Smooth muscle cell (in vitro differentiated cells): ENCODE data around the gene SEC24D. TPM values are rescaled to one million over a fixed set of nuclear protein-coding genes. Genes with fewer than 3 reads are reported as not detected.

ENCODE experiments used
- DNase-seq: peaks from one replicate; lab custom pipeline; 2025; ENCODE audit not compliant: unreplicated experiment; lab: John Stamatoyannopoulos, UW
- H2AFZ ChIP-seq: fragments of 200-600 bp; sonication (generic); 2 replicates; pipeline ENCODE4 v1.6.0; 2016; ENCODE audit warnings: antibody characterized with exemption, low read depth, mild to moderate bottlenecking
- H3F3A ChIP-seq: fragments of 200-600 bp; sonication (generic); 2 replicates; pipeline ENCODE4 v1.6.0; 2017; ENCODE audit warnings: antibody characterized with exemption, low read depth
- H3K27ac ChIP-seq: fragments of 200-600 bp; sonication (generic); 2 replicates; pipeline ENCODE4 v1.5.1; 2016; ENCODE audit warnings: low read depth, mild to moderate bottlenecking
- H3K27me3 ChIP-seq: fragments of 200-600 bp; sonication (generic); 2 replicates; pipeline ENCODE4 v1.6.1; 2016; ENCODE audit warnings: low read depth, mild to moderate bottlenecking
- H3K36me3 ChIP-seq: fragments of 200-600 bp; sonication (generic); 2 replicates; pipeline ENCODE4 v1.5.1; 2016; ENCODE audit warnings: low read depth
- H3K4me1 ChIP-seq: fragments of 200-600 bp; sonication (generic); 2 replicates; pipeline ENCODE4 v1.5.1; 2016; ENCODE audit warnings: low read depth
- H3K4me2 ChIP-seq: fragments of 200-600 bp; sonication (generic); 2 replicates; pipeline ENCODE4 v1.6.0; 2016; ENCODE audit warnings: mild to moderate bottlenecking
- H3K4me3 ChIP-seq: fragments of 200-600 bp; sonication (generic); 2 replicates; pipeline ENCODE4 v1.5.1; 2016; ENCODE audit warnings: mild to moderate bottlenecking
- H3K79me2 ChIP-seq: fragments of 200-600 bp; sonication (generic); 2 replicates; pipeline ENCODE4 v1.6.0; 2016; ENCODE audit warnings: low read depth, mild to moderate bottlenecking
- H3K9ac ChIP-seq: fragments of 200-600 bp; sonication (generic); 2 replicates; pipeline ENCODE4 v1.6.0; 2016; ENCODE audit warnings: low read depth
- H3K9me3 ChIP-seq: fragments of 200-600 bp; sonication (generic); replicated peaks from 2 replicates; pipeline ENCODE4 v1.5.1; 2016; ENCODE audit warnings: low read depth
- H4K20me1 ChIP-seq: fragments of 200-600 bp; sonication (generic); 2 replicates; pipeline ENCODE4 v1.6.0; 2016; ENCODE audit warnings: low read depth
- CTCF ChIP-seq: fragments of 200-600 bp; sonication (generic); IDR thresholded peaks from 2 replicates; pipeline ENCODE4 v1.5.1; 2017; ENCODE audit warnings: borderline replicate concordance, mild to moderate bottlenecking, antibody characterized with exemption; ENCODE audit not compliant: insufficient read depth, poor library complexity, severe bottlenecking
- WGBS: methylation state at CpG from one replicate; pipeline ENCODE4 v1.1.7; 2016; ENCODE audit warnings: low lambda C conversion rate; 5-methylcytosine and 5-hydroxymethylcytosine counted together
- polyA plus RNA-seq: library from polyadenylated mRNA; unstranded; fragments of >200 nt; fragmentation: Nextera tagmentation; extraction: Ambion mirVana; gene quantifications from 2 replicates; pipeline ENCODE4 v1.2.1, GENCODE V29; 2016
- total RNA-seq: library from RNA; depleted of rRNA; stranded (reverse); fragments of >200 nt; gene quantifications from 2 replicates; pipeline ENCODE4 v1.2.3, GENCODE V29; 2014

Gene SEC24D
- total and polyA plus RNA-seq, 2 experiments from 2014 or later = 163 to 237 TPM

- 77% methylated on average over 3 of the region's 3 CpGs for WGBS
- no peak for TF ChIP-seq CTCF
- Histone ChIP-seq H3K36me3 (no peaks in the 10 kb centered on the region), H3K4me3 (no peak overlapping the region), H3K79me2 (peaks cover 15% of the 10 kb centered on the region), H4K20me1 (peaks cover 3% of the 10 kb centered on the region), H3K27me3 (no peaks in the 10 kb centered on the region), H3K4me1 (peaks cover 5% of the 10 kb centered on the region), H3K27ac (no peak overlapping the region), H2AFZ (no peak overlapping the region), H3K9me3 (no peaks in the 10 kb centered on the region), H3F3A (peaks cover 5% of the 10 kb centered on the region), H3K4me2 (no peak overlapping the region), H3K9ac (no peak overlapping the region)
- no peak for DNase-seq
These were observed 3.4 kb upstream of the SEC24D start for GRCh38 chr4:118839221-118839927.

GRCh38 chr4:118837121-118837507, 1.2 kb upstream of the SEC24D start:
- peak overlapping the region; percentile 99 for H3K4me2 ChIP-seq
- no peak overlapping the region for H3K4me3 ChIP-seq
- no peaks in the 10 kb centered on the region for H3K27me3 ChIP-seq
- H4K20me1 ChIP-seq = peaks cover 25% of the 10 kb centered on the region
- H3K36me3 ChIP-seq = peaks cover 8% of the 10 kb centered on the region
- H3K79me2 ChIP-seq = peaks cover 38% of the 10 kb centered on the region
- H3K4me1 ChIP-seq = peaks cover 18% of the 10 kb centered on the region
- H3K9me3 ChIP-seq = no peaks in the 10 kb centered on the region
- TF ChIP-seq CTCF = no peak
- no peak for DNase-seq
- no peak overlapping the region for H2AFZ ChIP-seq
- H3F3A ChIP-seq = peaks cover 14% of the 10 kb centered on the region
- peak overlapping the region; percentile 100 for H3K9ac ChIP-seq
- WGBS = 71% methylated on average over 4 of the region's 4 CpGs
- H3K27ac ChIP-seq = peak overlapping the region; percentile 100

GRCh38 chr4:118836301-118837120, 585 bp upstream of the SEC24D start:
- Histone ChIP-seq H3K4me2 (peak overlapping the region; percentile 99), H3K27ac (peak overlapping the region; percentile 100), H3K4me1 (peaks cover 18% of the 10 kb centered on the region), H3F3A (peaks cover 14% of the 10 kb centered on the region), H3K79me2 (peaks cover 44% of the 10 kb centered on the region), H3K9ac (peak overlapping the region; percentile 100), H3K9me3 (no peaks in the 10 kb centered on the region), H4K20me1 (peaks cover 31% of the 10 kb centered on the region), H3K4me3 (peak overlapping the region; percentile 99), H3K36me3 (peaks cover 10% of the 10 kb centered on the region), H3K27me3 (no peaks in the 10 kb centered on the region), H2AFZ (peak overlapping the region; percentile 99)
- DNase-seq = peak; percentile 27
- no peak for TF ChIP-seq CTCF
- 4% methylated on average over 29 of the region's 29 CpGs for WGBS
